ENCODE data around the gene KCNG3. TPM values are rescaled to one million over a fixed set of nuclear protein-coding genes. Genes with fewer than 3 reads are reported as not detected.
A peak's percentile ranks its signal among the peaks of the same experiment; 100 is the strongest.

Gene KCNG3
- total and polyA plus RNA-seq, 2 of the 13 experiments (the other 11 are each of a cell fraction or from before 2014, with no cell fraction given) = 2.8 to 4.8 TPM

- TF ChIP-seq E2F2 (CRISPR knock-in tag; IDR thresholded peaks at IDR 0.05; ENCODE audit: borderline replicate concordance) (0 out of 2 replicates have a peak, but pooled peaks have one; percentile 35), ZNF570 (CRISPR knock-in tag; IDR thresholded peaks at IDR 0.05; ENCODE audit: borderline replicate concordance) (no peak; the same call in 1 of the 2 replicates), TCF7L2 (IDR thresholded peaks at IDR 0.05; ENCODE audit: low read depth, low read length) (no peak), ZNF691 (CRISPR knock-in tag; IDR thresholded peaks at IDR 0.05; ENCODE audit: borderline replicate concordance, low read depth) (peak; percentile 61; the same call in 1 of the 2 replicates), ZNF432 (CRISPR knock-in tag; IDR thresholded peaks at IDR 0.05; ENCODE audit: borderline replicate concordance) (no peak), TMF1 (CRISPR knock-in tag; IDR thresholded peaks at IDR 0.05; ENCODE audit: low read depth) (no peak), MLLT10 (CRISPR knock-in tag; IDR thresholded peaks at IDR 0.05) (no peak), ATF4 (CRISPR knock-in tag; IDR thresholded peaks at IDR 0.05) (no peak), DNMT3B (CRISPR knock-in tag; conservative IDR thresholded peaks at IDR 0.05) (no peak), NFIB (CRISPR knock-in tag; IDR thresholded peaks at IDR 0.05; ENCODE audit: borderline replicate concordance) (0 out of 2 replicates have a peak, but pooled peaks have one; percentile 43), ZNF737 (CRISPR knock-in tag; IDR thresholded peaks at IDR 0.05; ENCODE audit: borderline replicate concordance) (no peak), CREB3 (CRISPR knock-in tag; IDR thresholded peaks at IDR 0.05) (no peak), ZNF333 (CRISPR knock-in tag; IDR thresholded peaks at IDR 0.05; ENCODE audit: borderline replicate concordance) (no peak; the same call in 1 of the 2 replicates), BATF2 (CRISPR knock-in tag; IDR thresholded peaks at IDR 0.05) (no peak), PAF1 (CRISPR knock-in tag; IDR thresholded peaks at IDR 0.05) (no peak), ZFP37 (CRISPR knock-in tag; IDR thresholded peaks at IDR 0.05; ENCODE audit: borderline replicate concordance) (no peak), ZBTB39 (CRISPR knock-in tag; IDR thresholded peaks at IDR 0.05) (peak; percentile 30; the same call in 1 of the 2 replicates), NCOA2 (CRISPR knock-in tag; IDR thresholded peaks at IDR 0.05) (peak; percentile 30; the same call in 1 of the 2 replicates), ZNF839 (CRISPR knock-in tag; IDR thresholded peaks at IDR 0.05; ENCODE audit: borderline replicate concordance) (no peak), ZNF414 (CRISPR knock-in tag; IDR thresholded peaks at IDR 0.05) (peak; percentile 21; the same call in 1 of the 2 replicates), ZNF792 (CRISPR knock-in tag; IDR thresholded peaks at IDR 0.05) (no peak)
Observed at GRCh38 chr2:42494355-42495233, 812 bp upstream of the KCNG3 start (continued).
